Mesendoderm (in vitro differentiated cells): ENCODE results near the gene HAUS5.

Experiments used
- DNase-seq: peaks from one replicate; pipeline ENCODE4 v3.0.0; 2013
- H2AK5ac ChIP-seq: 2 replicates; pipeline ENCODE4 v1.6.1; 2013; ENCODE audit warnings: low read length, inconsistent platforms
- H2BK120ac ChIP-seq: 2 replicates; pipeline ENCODE4 v1.6.1; 2013; ENCODE audit warnings: low read depth, mild to moderate bottlenecking, low read length, moderate library complexity, mixed read lengths
- H2BK15ac ChIP-seq: replicated peaks from 2 replicates; pipeline ENCODE4 v1.6.1; 2013; ENCODE audit warnings: low read depth, mild to moderate bottlenecking, moderate library complexity
- H2BK5ac ChIP-seq: 2 replicates; pipeline ENCODE4 v1.6.1; 2013; ENCODE audit warnings: low read length, inconsistent platforms
- H3K18ac ChIP-seq: 2 replicates; pipeline ENCODE4 v1.6.1; 2013; ENCODE audit warnings: mild to moderate bottlenecking, low read length, mixed read lengths
- H3K23ac ChIP-seq: one replicate; pipeline ENCODE4 v1.6.1; 2013; ENCODE audit warnings: low read length
- H3K27ac ChIP-seq: 2 replicates; pipeline ENCODE4 v1.5.1; 2013; ENCODE audit warnings: low read depth, mild to moderate bottlenecking, inconsistent platforms, low read length, moderate library complexity
- H3K27me3 ChIP-seq: 2 replicates; pipeline ENCODE4 v1.6.1; 2013; ENCODE audit warnings: low read length, control low read depth, mild to moderate bottlenecking, inconsistent platforms; ENCODE audit not compliant: insufficient read depth, poor library complexity
- H3K36me3 ChIP-seq: 2 replicates; pipeline ENCODE4 v1.6.1; 2013; ENCODE audit warnings: low read length, inconsistent platforms; ENCODE audit not compliant: control insufficient read depth, insufficient read depth
- H3K4ac ChIP-seq: one replicate; pipeline ENCODE4 v1.6.1; 2013; ENCODE audit warnings: low read depth, mild to moderate bottlenecking, low read length, moderate library complexity
- H3K4me1 ChIP-seq: 2 replicates; pipeline ENCODE4 v1.6.1; 2013; ENCODE audit warnings: low read depth, low read length, inconsistent platforms; ENCODE audit not compliant: control insufficient read depth
- H3K4me2 ChIP-seq: 2 replicates; pipeline ENCODE4 v1.6.1; 2013; ENCODE audit warnings: low read length
- H3K4me3 ChIP-seq: 2 replicates; pipeline ENCODE4 v1.5.1; 2013; ENCODE audit warnings: mild to moderate bottlenecking, low read length
- H3K56ac ChIP-seq: one replicate; pipeline ENCODE4 v1.6.1; 2013; ENCODE audit warnings: low read length
- H3K79me1 ChIP-seq: 2 replicates; pipeline ENCODE4 v1.6.1; 2013; ENCODE audit warnings: low read length, inconsistent platforms
- H3K79me2 ChIP-seq: 2 replicates; pipeline ENCODE4 v1.6.1; 2013; ENCODE audit warnings: mild to moderate bottlenecking, low read length; ENCODE audit not compliant: control insufficient read depth, insufficient read depth
- H3K9ac ChIP-seq: 2 replicates; pipeline ENCODE4 v1.6.1; 2013; ENCODE audit warnings: low read length, inconsistent platforms
- H4K5ac ChIP-seq: one replicate; pipeline ENCODE4 v1.6.1; 2013; ENCODE audit warnings: low read length
- H4K8ac ChIP-seq: one replicate; pipeline ENCODE4 v1.6.1; 2013; ENCODE audit warnings: low read depth, mild to moderate bottlenecking, control low read depth, low read length, moderate library complexity
- WGBS: extraction: QIAGEN DNeasy Blood & Tissue Kit; methylation state at CpG from one replicate; pipeline ENCODE4 v1.1.7; 2013; ENCODE audit warnings: low lambda C conversion rate, missing lambda C conversion rate; ENCODE audit not compliant: insufficient coverage; ENCODE audit errors: extremely low coverage; 5-methylcytosine and 5-hydroxymethylcytosine counted together

HAUS5 gene

GRCh38 chr19:35665604-35666003 lies 53.1 kb downstream of the HAUS5 start:
- no peak overlapping the region for H2BK5ac ChIP-seq
- H3K79me2 ChIP-seq = no peaks in the 10 kb centered on the region
- H3K27ac ChIP-seq = no peak overlapping the region
- no peak overlapping the region for H3K4ac ChIP-seq
- no peak overlapping the region for H3K23ac ChIP-seq
- H3K4me3 ChIP-seq = no peak overlapping the region
- no CpG with 5 or more reads among the region's 7 CpGs for WGBS
- H3K4me1 ChIP-seq = no peaks in the 10 kb centered on the region
- DNase-seq = no peak
- no peak overlapping the region for H2BK15ac ChIP-seq
- H3K56ac ChIP-seq = no peak overlapping the region
- H3K4me2 ChIP-seq = no peak overlapping the region
- no peak overlapping the region for H2AK5ac ChIP-seq
- no peak overlapping the region for H4K5ac ChIP-seq
- no peak overlapping the region for H2BK120ac ChIP-seq
- no peaks in the 10 kb centered on the region for H3K79me1 ChIP-seq
- H3K36me3 ChIP-seq = no peaks in the 10 kb centered on the region
- no peak overlapping the region for H3K9ac ChIP-seq
- H3K27me3 ChIP-seq = no peaks in the 10 kb centered on the region
- no peak overlapping the region for H4K8ac ChIP-seq
- no peak overlapping the region for H3K18ac ChIP-seq

- Histone ChIP-seq H3K27ac (no peak within 1 kb of the TSS), H2BK120ac (no peak within 1 kb of the TSS), H3K4me3 (no peak within 1 kb of the TSS), H3K79me1 (no peaks in the 10 kb centered on the region), H3K56ac (no peak within 1 kb of the TSS), H3K4me1 (no peaks in the 10 kb centered on the region), H3K4ac (no peak within 1 kb of the TSS), H3K4me2 (no peak within 1 kb of the TSS), H3K9ac (no peak within 1 kb of the TSS), H3K36me3 (no peaks in the 10 kb centered on the region), H2BK5ac (no peak within 1 kb of the TSS), H2AK5ac (no peak within 1 kb of the TSS), H3K79me2 (no peaks in the 10 kb centered on the region), H3K23ac (no peak within 1 kb of the TSS), H3K18ac (no peak within 1 kb of the TSS), H4K5ac (no peak within 1 kb of the TSS), H3K27me3 (no peaks in the 10 kb centered on the region), H4K8ac (no peak within 1 kb of the TSS), H2BK15ac (no peak within 1 kb of the TSS)
- DNase-seq = no peak
- WGBS = no CpG with 5 or more reads among the region's 16 CpGs
Measured at GRCh38 chr19:35666251-35666913, 53.8 kb downstream of the HAUS5 start, which contains the start of gene UPK1A. UPK1A (plus strand) TSS chr19:35666517; CDS start chr19:35666813, 296 bp downstream.

GRCh38 chr19:35669566-35669965 lies 57.0 kb downstream of the HAUS5 start:
- no peak overlapping the region for H3K4ac ChIP-seq

GRCh38 chr19:35669974-35670373 lies 57.4 kb downstream of the HAUS5 start:
- H2AK5ac ChIP-seq = no peak overlapping the region
- H4K8ac ChIP-seq = no peak overlapping the region
- H2BK5ac ChIP-seq = no peak overlapping the region
- no peaks in the 10 kb centered on the region for H3K79me1 ChIP-seq
- WGBS = no CpG with 5 or more reads among the region's 4 CpGs
- H3K4me3 ChIP-seq = no peak overlapping the region
- no peaks in the 10 kb centered on the region for H3K79me2 ChIP-seq
- H3K4me1 ChIP-seq = no peaks in the 10 kb centered on the region
- no peak overlapping the region for H3K4me2 ChIP-seq
- H3K9ac ChIP-seq = no peak overlapping the region
- no peak overlapping the region for H4K5ac ChIP-seq
- H2BK15ac ChIP-seq = no peak overlapping the region
- H3K27me3 ChIP-seq = no peaks in the 10 kb centered on the region
- H2BK120ac ChIP-seq = no peak overlapping the region
- H3K56ac ChIP-seq = no peak overlapping the region
- no peaks in the 10 kb centered on the region for H3K36me3 ChIP-seq
- no peak for DNase-seq
- H3K18ac ChIP-seq = no peak overlapping the region
- no peak overlapping the region for H3K27ac ChIP-seq
- H3K23ac ChIP-seq = no peak overlapping the region
- no peak overlapping the region for H3K4ac ChIP-seq

More at GRCh38 chr19:35669566-35669965, 57.0 kb downstream of the HAUS5 start:
- no peak overlapping the region for H4K8ac ChIP-seq
- H3K36me3 ChIP-seq = no peaks in the 10 kb centered on the region
- H3K18ac ChIP-seq = no peak overlapping the region
- no peak overlapping the region for H3K9ac ChIP-seq
- no peak overlapping the region for H2AK5ac ChIP-seq
- no peaks in the 10 kb centered on the region for H3K4me1 ChIP-seq
- no peaks in the 10 kb centered on the region for H3K79me2 ChIP-seq
- no peak overlapping the region for H3K23ac ChIP-seq
- no peak overlapping the region for H3K56ac ChIP-seq
- H2BK120ac ChIP-seq = no peak overlapping the region
- no peaks in the 10 kb centered on the region for H3K79me1 ChIP-seq
- no peak overlapping the region for H2BK15ac ChIP-seq
- H2BK5ac ChIP-seq = no peak overlapping the region
- DNase-seq = no peak
- no peak overlapping the region for H3K27ac ChIP-seq
- no peaks in the 10 kb centered on the region for H3K27me3 ChIP-seq
- no peak overlapping the region for H3K4me2 ChIP-seq
- no CpG with 5 or more reads among the region's 6 CpGs for WGBS
- H3K4me3 ChIP-seq = no peak overlapping the region
- H4K5ac ChIP-seq = no peak overlapping the region

- Histone ChIP-seq H2BK120ac (no peak overlapping the region), H3K23ac (no peak overlapping the region), H3K56ac (no peak overlapping the region), H3K18ac (no peak overlapping the region), H3K79me1 (no peaks in the 10 kb centered on the region), H3K4me3 (no peak overlapping the region), H3K4ac (no peak overlapping the region), H2BK15ac (no peak overlapping the region), H3K4me1 (no peaks in the 10 kb centered on the region), H3K27ac (no peak overlapping the region), H4K5ac (no peak overlapping the region), H2AK5ac (no peak overlapping the region), H3K27me3 (no peaks in the 10 kb centered on the region), H4K8ac (no peak overlapping the region), H2BK5ac (no peak overlapping the region), H3K79me2 (no peaks in the 10 kb centered on the region), H3K9ac (no peak overlapping the region), H3K4me2 (no peak overlapping the region), H3K36me3 (no peaks in the 10 kb centered on the region)
- WGBS = no CpG with 5 or more reads among the region's 1 CpG
- no peak for DNase-seq
Measured at GRCh38 chr19:35670686-35671085, 58.2 kb downstream of the HAUS5 start.

- H3K79me1 ChIP-seq = no peaks in the 10 kb centered on the region
- H3K18ac ChIP-seq = no peak overlapping the region
- no peak overlapping the region for H2BK120ac ChIP-seq
- H2BK5ac ChIP-seq = no peak overlapping the region
- no peak overlapping the region for H3K4ac ChIP-seq
- no peak overlapping the region for H3K4me2 ChIP-seq
- no peaks in the 10 kb centered on the region for H3K79me2 ChIP-seq
- no peak overlapping the region for H2AK5ac ChIP-seq
- H3K36me3 ChIP-seq = no peaks in the 10 kb centered on the region
- H3K9ac ChIP-seq = no peak overlapping the region
- H3K4me1 ChIP-seq = no peaks in the 10 kb centered on the region
- H4K5ac ChIP-seq = no peak overlapping the region
- H3K27ac ChIP-seq = no peak overlapping the region
- no peak overlapping the region for H3K23ac ChIP-seq
- no peak overlapping the region for H3K56ac ChIP-seq
- no peaks in the 10 kb centered on the region for H3K27me3 ChIP-seq
- no peak overlapping the region for H4K8ac ChIP-seq
- H2BK15ac ChIP-seq = no peak overlapping the region
- no peak overlapping the region for H3K4me3 ChIP-seq
- no CpG with 5 or more reads among the region's 3 CpGs for WGBS
- DNase-seq = peak; percentile 31
Measured at GRCh38 chr19:35671818-35672217, 59.3 kb downstream of the HAUS5 start.
